Trophoblast cell (in vitro differentiated cells and primary cell): ENCODE measurements around the gene PAN2.
A peak's percentile ranks its signal among the peaks of the same experiment; 100 is the strongest.

Experiments
- DNase-seq, 2 donors: peaks; one replicate each; pipeline ENCODE4 v3.0.0-alpha.2; 2016
- H2AFZ ChIP-seq: 2 replicates; pipeline ENCODE4 v1.6.1; 2013; ENCODE audit warnings: low read length, moderate library complexity, mild to moderate bottlenecking; ENCODE audit not compliant: insufficient read depth, poor library complexity
- H2AK5ac ChIP-seq: 2 replicates; pipeline ENCODE4 v1.6.1; 2013; ENCODE audit warnings: mild to moderate bottlenecking, low read length
- H2BK120ac ChIP-seq: 2 replicates; pipeline ENCODE4 v1.6.1; 2013; ENCODE audit warnings: low read length, mild to moderate bottlenecking, moderate library complexity; ENCODE audit not compliant: insufficient read depth, poor library complexity
- H2BK12ac ChIP-seq: 2 replicates; pipeline ENCODE4 v1.6.1; 2013; ENCODE audit warnings: mild to moderate bottlenecking, low read length, moderate library complexity
- H2BK5ac ChIP-seq: 2 replicates; pipeline ENCODE4 v1.6.1; 2013; ENCODE audit warnings: low read length, low read depth, moderate library complexity, mild to moderate bottlenecking; ENCODE audit not compliant: poor library complexity
- H3K14ac ChIP-seq: 2 replicates; pipeline ENCODE4 v1.6.1; 2013; ENCODE audit warnings: mild to moderate bottlenecking, low read length
- H3K18ac ChIP-seq: 2 replicates; pipeline ENCODE4 v1.6.1; 2013; ENCODE audit warnings: mild to moderate bottlenecking, low read length
- H3K23ac ChIP-seq: 2 replicates; pipeline ENCODE4 v1.6.1; 2013; ENCODE audit warnings: low read length
- H3K27ac ChIP-seq: 2 replicates; pipeline ENCODE4 v1.5.1; 2013; ENCODE audit warnings: low read depth, mild to moderate bottlenecking, inconsistent platforms, low read length, moderate library complexity
- H3K27me3 ChIP-seq: 2 replicates; pipeline ENCODE4 v1.6.1; 2013; ENCODE audit warnings: inconsistent platforms, mild to moderate bottlenecking, low read length, moderate library complexity; ENCODE audit not compliant: insufficient read depth
- H3K36me3 ChIP-seq, 2 experiments: 1 replicate in 1 of 2; 2 replicates in 1 of 2; pipeline ENCODE4 v1.6.1; 2013; ENCODE audit warnings: low read length in 2 of 2, mild to moderate bottlenecking in 2 of 2, moderate library complexity in 1 of 2; ENCODE audit not compliant: insufficient read depth in 2 of 2, control insufficient read depth in 1 of 2
- H3K4ac ChIP-seq: 2 replicates; pipeline ENCODE4 v1.6.1; 2013; ENCODE audit warnings: low read depth, mild to moderate bottlenecking, low read length, moderate library complexity
- H3K4me1 ChIP-seq, 2 experiments: 1 replicate in 1 of 2; 2 replicates in 1 of 2; pipeline ENCODE4 v1.6.1; 2013; ENCODE audit warnings: low read length in 2 of 2, mild to moderate bottlenecking in 2 of 2, moderate library complexity in 1 of 2; ENCODE audit not compliant: insufficient read depth in 2 of 2, control insufficient read depth in 1 of 2
- H3K4me2 ChIP-seq: 2 replicates; pipeline ENCODE4 v1.6.1; 2013; ENCODE audit warnings: inconsistent platforms, mild to moderate bottlenecking, low read length, moderate library complexity
- H3K4me3 ChIP-seq: 2 replicates; pipeline ENCODE4 v1.5.1; 2013; ENCODE audit warnings: mild to moderate bottlenecking, low read depth, low read length, inconsistent platforms
- H3K79me1 ChIP-seq: one replicate; pipeline ENCODE4 v1.6.1; 2013; ENCODE audit warnings: low read length
- H3K79me2 ChIP-seq: 2 replicates; pipeline ENCODE4 v1.6.1; 2013; ENCODE audit warnings: low read length, mild to moderate bottlenecking; ENCODE audit not compliant: control insufficient read depth, insufficient read depth, poor library complexity
- H3K9ac ChIP-seq: 2 replicates; pipeline ENCODE4 v1.6.1; 2013; ENCODE audit warnings: mild to moderate bottlenecking, low read length
- H3K9me3 ChIP-seq: 2 replicates; pipeline ENCODE4 v1.6.1; 2013; ENCODE audit warnings: low read depth, mild to moderate bottlenecking, control low read depth, inconsistent platforms, low read length; ENCODE audit not compliant: insufficient read depth
- H4K12ac ChIP-seq: 2 replicates; pipeline ENCODE4 v1.6.1; 2013; ENCODE audit warnings: low read depth, mild to moderate bottlenecking, low read length, moderate library complexity
- H4K8ac ChIP-seq: 2 replicates; pipeline ENCODE4 v1.6.1; 2013; ENCODE audit warnings: low read depth, mild to moderate bottlenecking, low read length, moderate library complexity
- H4K91ac ChIP-seq: one replicate; pipeline ENCODE4 v1.6.1; 2013; ENCODE audit warnings: low read depth, mild to moderate bottlenecking, low read length, moderate library complexity
- WGBS: extraction: QIAGEN DNeasy Blood & Tissue Kit; methylation state at CpG from one replicate; pipeline ENCODE4 v1.1.7; 2013; ENCODE audit warnings: missing lambda C conversion rate; ENCODE audit not compliant: insufficient read length, insufficient coverage; ENCODE audit errors: extremely low coverage; 5-methylcytosine and 5-hydroxymethylcytosine counted together

PAN2 gene

DNA sequence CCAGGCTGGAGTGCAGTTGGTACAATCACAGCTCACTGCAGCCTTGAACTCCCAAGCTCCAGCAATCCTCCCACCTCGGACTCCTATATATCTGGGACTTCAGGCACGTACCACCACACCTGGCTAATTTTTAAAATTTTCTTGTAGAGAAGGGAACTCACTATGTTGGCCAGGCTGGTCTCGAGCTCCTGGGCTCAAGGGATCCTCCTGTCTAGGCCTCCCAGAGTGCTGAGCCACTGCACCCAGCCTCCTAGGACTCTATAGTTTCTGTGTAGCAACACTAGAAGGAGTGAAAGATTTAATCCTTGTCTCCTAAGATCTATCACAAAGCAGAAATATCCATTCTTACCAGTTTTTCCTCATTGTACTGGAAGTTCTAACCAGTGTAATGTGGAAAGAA is 33.1 kb upstream of the PAN2 start:
- no CpG with 5 or more reads among the region's 3 CpGs for WGBS
- H4K8ac ChIP-seq: no peak overlapping the region
- no peak overlapping the region for H3K14ac ChIP-seq
- H3K4me1 ChIP-seq: no peaks in the 10 kb centered on the region
- H3K4me2 ChIP-seq: no peak overlapping the region
- H4K91ac ChIP-seq: no peak overlapping the region
- H3K9ac ChIP-seq: no peak overlapping the region
- H2AK5ac ChIP-seq: no peak overlapping the region
- no peak overlapping the region for H3K18ac ChIP-seq
- H2BK5ac ChIP-seq: no peak overlapping the region
- H3K4me3 ChIP-seq: no peak overlapping the region
- DNase-seq: no peak
- H2BK120ac ChIP-seq: no peak overlapping the region
- no peaks in the 10 kb centered on the region for H3K27me3 ChIP-seq
- H3K23ac ChIP-seq: no peak overlapping the region
- H2AFZ ChIP-seq: no peak overlapping the region
- no peak overlapping the region for H3K27ac ChIP-seq
- H3K36me3 ChIP-seq: no peaks in the 10 kb centered on the region
- H3K9me3 ChIP-seq: no peaks in the 10 kb centered on the region
- no peak overlapping the region for H2BK12ac ChIP-seq
- no peaks in the 10 kb centered on the region for H3K79me1 ChIP-seq
- H3K79me2 ChIP-seq: no peaks in the 10 kb centered on the region
- no peak overlapping the region for H4K12ac ChIP-seq
- no peak overlapping the region for H3K4ac ChIP-seq

DNA sequence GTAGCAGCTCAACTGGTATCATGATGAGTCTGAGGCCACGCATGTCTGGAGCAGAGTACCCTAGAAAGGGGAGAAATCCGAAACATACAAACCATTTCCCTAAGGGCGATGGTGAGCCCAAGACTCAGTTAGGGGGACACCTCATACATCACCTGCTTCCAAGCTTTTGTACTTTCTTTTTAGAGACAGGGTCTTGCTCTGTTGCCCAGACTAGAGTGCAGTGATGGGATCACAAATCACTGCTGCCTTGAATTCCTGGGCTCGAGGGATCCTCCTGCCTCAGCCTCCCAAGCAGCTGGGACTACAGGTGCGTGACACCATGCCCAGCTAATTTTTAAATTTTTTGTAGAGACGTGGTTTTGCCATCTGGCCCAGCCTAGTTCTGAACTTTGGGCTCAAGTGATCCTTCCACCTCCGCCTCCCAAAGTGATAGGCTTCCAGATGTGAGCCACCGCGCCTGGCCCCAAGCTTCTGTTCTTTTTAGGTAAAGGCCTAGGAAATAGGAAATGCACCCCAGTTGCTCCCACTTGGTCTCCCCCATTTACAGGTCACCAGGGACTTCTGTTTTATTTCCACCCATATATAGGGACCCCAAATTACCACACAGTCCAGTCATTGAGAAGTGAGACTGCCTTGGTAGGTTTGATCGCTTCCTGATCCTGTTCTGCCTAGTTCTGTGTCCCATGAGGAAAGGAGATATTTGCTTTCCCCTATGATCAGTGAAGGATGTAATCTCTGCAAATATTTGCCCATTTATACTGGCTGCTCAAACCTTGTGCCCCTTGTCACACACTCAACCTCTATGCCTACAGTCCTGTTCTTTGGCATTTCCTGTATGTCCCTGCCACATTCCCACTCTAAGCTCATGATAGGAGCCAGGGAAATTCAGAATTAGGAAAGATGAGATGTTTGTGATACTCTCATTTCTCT is 28.6 kb upstream of the PAN2 start, which contains the start of gene APOF:
Gene APOF, minus strand, starts transcription at position 728 of the 930 bp plus-strand sequence. Its CDS starts 112 bp downstream, at position 616.
- Histone ChIP-seq H3K9ac (no peak within 1 kb of the TSS), H3K18ac (no peak within 1 kb of the TSS)
- whole genome bisulfite sequencing: no CpG with 5 or more reads among the region's 10 CpGs

DNA sequence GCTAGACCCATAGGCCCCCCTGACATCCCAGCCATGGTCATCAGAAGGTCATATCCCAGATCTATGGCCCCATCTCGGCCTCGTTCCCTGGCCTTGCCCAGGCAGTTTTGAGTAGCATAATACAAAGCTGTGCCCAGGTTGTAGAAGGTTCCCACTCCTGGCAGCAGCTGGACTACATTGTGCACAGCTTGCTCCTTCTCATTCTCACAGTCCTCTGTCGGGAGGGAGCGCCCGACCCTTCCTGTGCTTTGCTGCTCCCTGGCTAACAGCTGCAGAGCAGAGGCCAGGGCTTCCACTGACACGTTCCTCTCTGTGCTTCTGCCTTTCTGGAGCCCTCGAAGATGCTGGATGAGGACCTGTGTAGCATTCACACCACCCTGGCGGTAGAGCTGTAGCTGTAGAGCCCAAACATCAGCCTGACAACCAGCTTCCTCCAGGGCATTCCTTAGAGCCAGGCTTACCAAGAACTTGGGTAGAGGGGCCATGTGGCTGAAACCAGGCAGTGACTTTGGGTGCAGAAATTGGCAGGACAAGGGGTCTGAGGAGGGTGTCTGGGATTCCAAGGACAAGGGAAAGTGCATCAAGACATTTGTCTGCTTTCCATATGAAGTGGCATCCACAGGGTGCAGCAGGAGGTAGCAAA is 27.8 kb upstream of the PAN2 start:
- H4K8ac ChIP-seq: no peak overlapping the region
- no peaks in the 10 kb centered on the region for H3K9me3 ChIP-seq
- no peaks in the 10 kb centered on the region for H3K4me1 ChIP-seq
- H3K18ac ChIP-seq: no peak overlapping the region
- peaks cover 5% of the 10 kb centered on the region for H3K79me2 ChIP-seq
- H3K9ac ChIP-seq: no peak overlapping the region
- H3K79me1 ChIP-seq: peaks cover 5% of the 10 kb centered on the region
- H3K4ac ChIP-seq: no peak overlapping the region
- H2BK5ac ChIP-seq: no peak overlapping the region
- no peak overlapping the region for H2AFZ ChIP-seq
- H3K23ac ChIP-seq: no peak overlapping the region
- no peak overlapping the region for H4K91ac ChIP-seq
- H3K27me3 ChIP-seq: no peaks in the 10 kb centered on the region
- H3K4me2 ChIP-seq: no peak overlapping the region
- WGBS: no CpG with 5 or more reads among the region's 8 CpGs
- H3K36me3 ChIP-seq: no peaks in the 10 kb centered on the region
- no peak overlapping the region for H2AK5ac ChIP-seq
- H3K27ac ChIP-seq: no peak overlapping the region
- H2BK120ac ChIP-seq: no peak overlapping the region
- H3K14ac ChIP-seq: no peak overlapping the region
- no peak overlapping the region for H4K12ac ChIP-seq
- H2BK12ac ChIP-seq: no peak overlapping the region
- DNase-seq: no peak
- H3K4me3 ChIP-seq: no peak overlapping the region

More for the DNA sequence above, 28.6 kb upstream of the PAN2 start, which contains the start of gene APOF:
- Histone ChIP-seq H4K12ac (no peak within 1 kb of the TSS), H2BK12ac (no peak within 1 kb of the TSS), H4K8ac (no peak within 1 kb of the TSS), H3K4ac (no peak within 1 kb of the TSS), H2BK5ac (no peak within 1 kb of the TSS), H2BK120ac (no peak within 1 kb of the TSS), H3K36me3 (no peaks in the 10 kb centered on the region), H4K91ac (no peak within 1 kb of the TSS), H3K4me1 (no peaks in the 10 kb centered on the region), H3K9me3 (no peaks in the 10 kb centered on the region), H3K23ac (no peak within 1 kb of the TSS), H3K27me3 (no peaks in the 10 kb centered on the region), H3K27ac (no peak within 1 kb of the TSS), H3K14ac (no peak within 1 kb of the TSS), H3K4me3 (no peak within 1 kb of the TSS), H2AFZ (no peak within 1 kb of the TSS), H3K79me1 (peaks cover 5% of the 10 kb centered on the region), H3K4me2 (no peak within 1 kb of the TSS), H3K79me2 (peaks cover 5% of the 10 kb centered on the region), H2AK5ac (no peak within 1 kb of the TSS)
- no peak for DNase-seq

DNA sequence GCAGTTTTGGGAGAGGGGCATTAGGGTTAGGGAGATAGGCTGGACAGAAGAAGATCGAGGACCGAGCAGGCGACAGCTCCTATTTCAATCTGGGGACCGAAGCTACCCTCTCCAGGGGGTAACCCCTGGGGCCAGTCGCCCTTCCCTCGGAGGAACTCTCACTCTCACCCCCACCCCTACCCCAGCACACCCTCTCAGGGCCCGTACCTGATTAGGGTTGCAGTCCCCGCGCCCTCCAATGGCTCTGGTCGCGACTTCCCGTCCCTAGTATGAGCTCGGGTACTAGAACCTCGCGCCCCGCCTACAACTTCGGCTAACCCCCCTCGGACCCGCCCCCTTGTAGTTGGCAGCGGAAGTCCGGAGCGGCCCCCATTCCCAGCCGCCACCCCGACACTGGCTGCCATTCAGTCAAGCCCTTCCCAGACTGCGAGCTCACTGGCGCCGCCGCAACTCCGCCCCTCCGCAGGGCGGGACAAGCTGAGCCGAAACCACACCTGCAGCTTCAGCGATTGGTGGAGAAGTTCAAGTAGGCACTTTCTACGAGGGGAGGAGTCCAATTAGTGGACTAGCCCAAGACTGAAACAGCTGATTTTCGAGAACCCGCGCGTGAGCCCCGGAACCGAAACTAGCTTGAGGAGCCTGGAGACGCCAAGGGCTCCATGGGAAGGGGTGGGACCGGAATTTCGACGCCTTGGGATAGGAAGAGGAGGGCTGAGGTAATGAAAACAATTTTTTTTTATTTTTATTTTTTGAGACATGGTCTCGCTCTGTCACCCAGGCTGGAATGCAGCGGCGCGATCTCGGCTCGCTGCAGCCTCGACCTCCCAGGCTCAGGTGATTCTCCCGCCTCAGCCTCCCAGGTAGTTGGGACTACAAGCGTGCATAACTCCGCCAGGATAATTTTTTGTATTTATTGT is 26.3 kb upstream of the PAN2 start, which contains the start of gene STAT2:
Gene STAT2, minus strand, starts transcription at position 257 of the 917 bp plus-strand sequence. CDS start 3,536 bp downstream, outside the sequence.
- peak within 1 kb of the TSS; percentile 66 for H3K4me2 ChIP-seq

More for the DNA sequence above, 26.3 kb upstream of the PAN2 start, which contains the start of gene STAT2:
- peak within 1 kb of the TSS; percentile 64 for H2BK120ac ChIP-seq
- peak; percentile 100 for DNase-seq
- peaks cover 1% of the 10 kb centered on the region for H3K9me3 ChIP-seq
- peak within 1 kb of the TSS; percentile 86 for H2AFZ ChIP-seq
- H3K23ac ChIP-seq: no peak within 1 kb of the TSS
- H3K79me2 ChIP-seq: peaks cover 5% of the 10 kb centered on the region
- peak within 1 kb of the TSS; percentile 90 for H3K4me3 ChIP-seq
- H3K27ac ChIP-seq: peak within 1 kb of the TSS; percentile 74
- H3K27me3 ChIP-seq: no peaks in the 10 kb centered on the region
- H3K4ac ChIP-seq: peak within 1 kb of the TSS; percentile 26
- peaks cover 5% of the 10 kb centered on the region for H3K79me1 ChIP-seq
- H2BK12ac ChIP-seq: no peak within 1 kb of the TSS
- peaks cover 9 to 13% of the 10 kb centered on the region in 2 experiments for H3K36me3 ChIP-seq
- peak within 1 kb of the TSS; percentile 76 for H4K12ac ChIP-seq
- H3K9ac ChIP-seq: peak within 1 kb of the TSS; percentile 88
- H3K18ac ChIP-seq: peak within 1 kb of the TSS; percentile 53
- WGBS: no CpG with 5 or more reads among the region's 54 CpGs
- H3K4me1 ChIP-seq: no peaks in the 10 kb centered on the region
- H2BK5ac ChIP-seq: peak within 1 kb of the TSS; percentile 47
- peak within 1 kb of the TSS; percentile 71 for H4K91ac ChIP-seq
- H3K14ac ChIP-seq: peak within 1 kb of the TSS; percentile 70
- H4K8ac ChIP-seq: peak within 1 kb of the TSS; percentile 89
- H2AK5ac ChIP-seq: no peak within 1 kb of the TSS
